HCT116 (cell line): ENCODE measurements around the gene SFR1. TPM values are rescaled to one million over a fixed set of nuclear protein-coding genes. Genes with fewer than 3 reads are reported as not detected.
A peak's percentile ranks its signal among the peaks of the same experiment; 100 is the strongest.

ENCODE experiments used
- ATAC-seq: fragments of 200-7000 bp; cut with Tn5 transposase; 2 replicates; pipeline ENCODE4 v1.9.1; 2020; ENCODE audit warnings: mild to moderate bottlenecking, moderate library complexity
- BruUV-seq: library from RNA; stranded (reverse); fragments of 400-500 nt; replicated peaks from 2 replicates; lab custom pipeline; 2021; lab: Mats Ljungman, UMichigan
- CTCF ChIA-PET: fragments of 300-600 bp; sonication (Branson Sonifier 250); formaldehyde crosslinking; loops from one replicate; lab custom pipeline; 2021; ENCODE audit warnings: antibody characterized with exemption; lab: Charles Lee
- POLR2A ChIA-PET: fragments of 300-600, 350-600 bp; sonication (Branson Sonifier 250); formaldehyde crosslinking; loops from one replicate; lab custom pipeline; 2021; ENCODE audit warnings: antibody characterized with exemption; lab: Charles Lee
- RAD21 ChIA-PET, 2 experiments: fragments of 300-600 bp; sonication (Branson Sonifier 250); formaldehyde crosslinking; loops; one replicate each; lab custom pipeline; 2023; ENCODE audit warnings: low total read pairs in 2 of 2; ENCODE audit not compliant: uncharacterized antibody in 2 of 2, unreplicated experiment in 2 of 2, low non-redundant PET in 1 of 2; lab: Charles Lee
- DNase-seq: peaks from one replicate; pipeline ENCODE4 v3.0.0-alpha.2; 2010; ENCODE audit warnings: low read depth, low spot score
- H2AFZ ChIP-seq: fragments of 200-600 bp; shearing (Covaris generic), sonication (generic); 2 replicates; pipeline ENCODE4 v1.6.1; 2017; ENCODE audit warnings: low read depth, mixed run types, mixed read lengths, antibody characterized with exemption, low read length; ENCODE audit not compliant: poor library complexity, severe bottlenecking
- H3K27ac ChIP-seq: 2 replicates; pipeline ENCODE4 v1.5.1; 2012; ENCODE audit warnings: low read depth, low read length
- H3K27me3 ChIP-seq: fragments of 200-600 bp; sonication (generic); 2 replicates; pipeline ENCODE4 v1.6.1; 2016; ENCODE audit warnings: mixed run types, low read length, mixed read lengths; ENCODE audit not compliant: insufficient read depth
- H3K36me3 ChIP-seq, 2 experiments: fragments of 200-500 bp in 1 of 2; fragments of 200-600 bp in 1 of 2; sonication (Bioruptor generic) in 1 of 2; sonication (generic) in 1 of 2; 2 replicates each; pipeline versions ENCODE4 v1.5.1 to v1.6.1; 2014 to 2016; ENCODE audit warnings: low read length in 2 of 2, inconsistent platforms in 1 of 2, mixed read lengths in 1 of 2, mixed run types in 1 of 2; ENCODE audit not compliant: insufficient read depth in 2 of 2, control insufficient read depth in 1 of 2
- H3K4me1 ChIP-seq, 2 experiments: fragments of 200-600 bp in 1 of 2; sonication (generic) in 1 of 2; 2 replicates each; pipeline versions ENCODE4 v1.5.1 to v1.6.1; 2012 to 2017; ENCODE audit warnings: low read length in 2 of 2, inconsistent platforms in 1 of 2, mild to moderate bottlenecking in 1 of 2, mixed read lengths in 1 of 2, mixed run types in 1 of 2, moderate library complexity in 1 of 2; ENCODE audit not compliant: insufficient read depth in 2 of 2, control insufficient read depth in 1 of 2
- H3K4me2 ChIP-seq: fragments of 200-600 bp; sonication (generic); 2 replicates; pipeline ENCODE4 v1.6.1; 2017; ENCODE audit warnings: mixed run types, low read length, mixed read lengths
- H3K4me3 ChIP-seq, 2 experiments: fragments of 200-600 bp in 1 of 2; sonication (generic) in 1 of 2; replicated peaks in 1 of 2; 2 replicates each; pipeline ENCODE4 v1.5.1; 2011 to 2016; ENCODE audit warnings: low read length in 2 of 2, control low read depth in 1 of 2, low read depth in 1 of 2, mild to moderate bottlenecking in 1 of 2, mixed read lengths in 1 of 2, mixed run types in 1 of 2
- H3K79me2 ChIP-seq: fragments of 200-600 bp; sonication (generic); 2 replicates; pipeline ENCODE4 v1.6.1; 2017; ENCODE audit warnings: mild to moderate bottlenecking, mixed run types, low read length, moderate library complexity, mixed read lengths; ENCODE audit not compliant: insufficient read depth
- H3K9ac ChIP-seq: fragments of 200-600 bp; sonication (generic); 2 replicates; pipeline ENCODE4 v1.6.1; 2016; ENCODE audit warnings: low read length, mixed read lengths
- H3K9me2 ChIP-seq: fragments of 200-600 bp; sonication (generic), shearing (Covaris generic); 2 replicates; pipeline ENCODE4 v1.6.1; 2017; ENCODE audit warnings: mixed run types, mild to moderate bottlenecking, moderate library complexity; ENCODE audit not compliant: insufficient read depth
- H3K9me3 ChIP-seq, 2 experiments: fragments of 200-500 bp in 1 of 2; fragments of 200-600 bp in 1 of 2; sonication (Bioruptor generic) in 1 of 2; sonication (generic) in 1 of 2; 2 replicates each; pipeline ENCODE4 v1.6.1; 2014 to 2017; ENCODE audit warnings: low read length in 2 of 2, mixed read lengths in 2 of 2, inconsistent platforms in 1 of 2, low read depth in 1 of 2, mild to moderate bottlenecking in 1 of 2, mixed run types in 1 of 2, moderate library complexity in 1 of 2; ENCODE audit not compliant: control insufficient read depth in 1 of 2, insufficient read depth in 1 of 2
- H4K20me1 ChIP-seq: fragments of 200-600 bp; sonication (generic), shearing (Covaris generic); 2 replicates; pipeline ENCODE4 v1.6.1; 2017; ENCODE audit warnings: mixed run types, mild to moderate bottlenecking, moderate library complexity; ENCODE audit not compliant: insufficient read depth
- ATF3 ChIP-seq: IDR thresholded peaks from 2 replicates; pipeline ENCODE4 v1.6.1; 2012
- CBX3 ChIP-seq: IDR thresholded peaks from 2 replicates; pipeline ENCODE4 v1.6.1; 2012; ENCODE audit warnings: low read depth
- CEBPB ChIP-seq: IDR thresholded peaks from 2 replicates; pipeline ENCODE4 v1.6.1; 2012; ENCODE audit warnings: low read depth
- CTCF ChIP-seq, 3 experiments: fragments of 200-600 bp in 1 of 3; sonication (generic) in 1 of 3; IDR thresholded peaks in 2 of 3; conservative IDR thresholded peaks in 1 of 3; 2 replicates each; pipeline ENCODE4 v1.5.1; 2012 to 2017; ENCODE audit warnings: low read depth in 2 of 3, low read length in 2 of 3, antibody characterized with exemption in 1 of 3, borderline replicate concordance in 1 of 3, control low read depth in 1 of 3, mild to moderate bottlenecking in 1 of 3, mixed read lengths in 1 of 3, mixed run types in 1 of 3, moderate library complexity in 1 of 3; ENCODE audit not compliant: insufficient read depth in 1 of 3
- EGR1 ChIP-seq: IDR thresholded peaks from 2 replicates; pipeline ENCODE4 v1.6.1; 2012; ENCODE audit warnings: low read depth
- ELF1 ChIP-seq: IDR thresholded peaks from 2 replicates; pipeline ENCODE4 v1.6.1; 2012; ENCODE audit warnings: low read depth, borderline replicate concordance
- EZH2 ChIP-seq: fragments of 200-600 bp; sonication (generic); IDR thresholded peaks from 2 replicates; pipeline ENCODE4 v1.6.1; 2017; ENCODE audit warnings: antibody characterized with exemption, mixed run types
- EZH2phosphoT487 ChIP-seq: fragments of 200-600 bp; IDR thresholded peaks from 2 replicates; pipeline ENCODE4 v1.6.1; 2018; ENCODE audit warnings: antibody characterized with exemption, borderline replicate concordance
- POLR2A ChIP-seq: IDR thresholded peaks from 2 replicates; pipeline ENCODE4 v1.7.0; 2011; ENCODE audit warnings: borderline replicate concordance; ENCODE audit not compliant: insufficient read depth, insufficient read length; ENCODE audit errors: extremely low read depth
- POLR2AphosphoS5 ChIP-seq: IDR thresholded peaks from 2 replicates; pipeline ENCODE4 v1.6.1; 2011; ENCODE audit warnings: mild to moderate bottlenecking, low read depth, low read length, moderate library complexity
- RAD21 ChIP-seq: IDR thresholded peaks from 2 replicates; pipeline ENCODE4 v1.6.1; 2012; ENCODE audit warnings: low read depth, mild to moderate bottlenecking
- REST ChIP-seq: IDR thresholded peaks from 2 replicates; pipeline ENCODE4 v1.6.1; 2012; ENCODE audit warnings: low read depth
- SIN3A ChIP-seq: IDR thresholded peaks from 2 replicates; pipeline ENCODE4 v1.6.1; 2012; ENCODE audit warnings: low read depth
- SP1 ChIP-seq: IDR thresholded peaks from 2 replicates; pipeline ENCODE4 v1.6.1; 2012; ENCODE audit warnings: low read depth
- YY1 ChIP-seq: IDR thresholded peaks from 2 replicates; pipeline ENCODE4 v1.6.1; 2011; ENCODE audit warnings: low read length, low read depth, moderate library complexity, mild to moderate bottlenecking; ENCODE audit not compliant: insufficient replicate concordance; ENCODE audit errors: extremely low read depth
- ZBTB33 ChIP-seq: IDR thresholded peaks from 2 replicates; pipeline ENCODE4 v1.6.1; 2011; ENCODE audit warnings: mild to moderate bottlenecking, low read length, moderate library complexity; ENCODE audit not compliant: insufficient replicate concordance; ENCODE audit errors: extremely low read depth
- ZFX ChIP-seq: fragments of 450-650 bp; IDR thresholded peaks from 2 replicates; pipeline ENCODE4 v1.6.1; 2017
- ZNF274 ChIP-seq: fragments of 200-500 bp; sonication (Bioruptor generic); IDR thresholded peaks from 2 replicates; pipeline ENCODE4 v1.6.1; 2014; ENCODE audit warnings: mild to moderate bottlenecking, low read depth, low read length, inconsistent platforms
- intact Hi-C: fragments of 100-400 bp; cut with micrococcal nuclease; formaldehyde crosslinking; loops from 2 replicates; pipeline ENCODE4 v1.10.0; 2022
- total RNA-seq: library from RNA; stranded (reverse); gene quantifications from one replicate; pipeline ENCODE4 v1.2.1, GENCODE V29; 2021; ENCODE audit not compliant: unreplicated experiment

SFR1 gene
- total RNA-seq, 1 experiment from 2014 or later, result 38.5 TPM

GRCh38 chr10:104096692-104097091, 25.3 kb upstream of the SFR1 start:
- Histone ChIP-seq H3K27ac (no peak overlapping the region), H3K4me3 (no peak overlapping the region)

More at GRCh38 chr10:104096692-104097091, 25.3 kb upstream of the SFR1 start:
- H2AFZ ChIP-seq, result peak overlapping the region; percentile 34
- ChIA-PET RAD21 (no interaction called here), POLR2A (no interaction called here), CTCF (no interaction called here)
- peaks cover 0 to 16% of the 10 kb centered on the region in 2 experiments; a peak in 1 of 4 replicates for H3K36me3 ChIP-seq
- H3K9ac ChIP-seq, result no peak overlapping the region
- H3K9me3 ChIP-seq, result peaks cover 0 to 16% of the 10 kb centered on the region in 2 experiments; a peak in 1 of 4 replicates
- H3K9me2 ChIP-seq, result no peaks in the 10 kb centered on the region
- DNase-seq (no peak), ATAC-seq (no peak)
- intact Hi-C loops, result no loop called here
- H3K4me2 ChIP-seq, result no peak overlapping the region
- no peak for TF ChIP-seq ZBTB33
- no peak for TF ChIP-seq POLR2AphosphoS5
- TF ChIP-seq ATF3, result no peak
- TF ChIP-seq EGR1, result no peak
- TF ChIP-seq SIN3A, result no peak
- no peak for TF ChIP-seq SP1
- TF ChIP-seq EZH2, result no peak
- TF ChIP-seq ZFX, result no peak
- TF ChIP-seq ZNF274, result no peak
- TF ChIP-seq EZH2phosphoT487, result no peak
- no peak for TF ChIP-seq CEBPB
- TF ChIP-seq REST, result no peak
- no peak for TF ChIP-seq POLR2A
- no peak for TF ChIP-seq CTCF (IDR thresholded peaks at IDR 0.05 in 2 of 3, conservative IDR thresholded peaks at IDR 0.05 in 1 of 3; ENCODE audit: borderline replicate concordance in 1 of 3, insufficient read depth in 1 of 3, low read depth in 2 of 3, low read length in 2 of 3)
- TF ChIP-seq RAD21, result no peak
- no peak for TF ChIP-seq CBX3
- TF ChIP-seq ELF1, result no peak
- TF ChIP-seq YY1, result no peak
- H3K79me2 ChIP-seq, result no peaks in the 10 kb centered on the region
- H3K4me1 ChIP-seq, result peaks cover 3 to 34% of the 10 kb centered on the region in 2 experiments; a peak in 3 of 4 replicates
- no peaks in the 10 kb centered on the region for H3K27me3 ChIP-seq
- no peaks in the 10 kb centered on the region for H4K20me1 ChIP-seq
- no TSS peak for BruUV-seq
